GM12801 (cell line): ENCODE results near the gene DOLPP1.

Source experiments
- CTCF ChIP-seq: IDR thresholded peaks from one replicate; pipeline ENCODE4 v1.5.1; 2011; ENCODE audit warnings: control low read depth; ENCODE audit not compliant: insufficient read length; ENCODE audit errors: extremely low read depth

The DOLPP1 gene

GRCh38 chr9:129059796-129060785 is 20.8 kb upstream of the DOLPP1 start:
- TF ChIP-seq CTCF = no peak

GRCh38 chr9:129060991-129061390 is 19.9 kb upstream of the DOLPP1 start:
- TF ChIP-seq CTCF = no peak

GRCh38 chr9:129063061-129063460 is 17.9 kb upstream of the DOLPP1 start:
- TF ChIP-seq CTCF = no peak

- no peak for TF ChIP-seq CTCF
These were observed 16.4 kb upstream of the DOLPP1 start for GRCh38 chr9:129064499-129064908.

GRCh38 chr9:129068110-129068509 is 12.8 kb upstream of the DOLPP1 start:
- no peak for TF ChIP-seq CTCF

- no peak for TF ChIP-seq CTCF
These were observed 11.7 kb upstream of the DOLPP1 start for GRCh38 chr9:129068990-129069861.

- no peak for TF ChIP-seq CTCF
These were observed 10.9 kb upstream of the DOLPP1 start for GRCh38 chr9:129069862-129070641.
